ENCODE measurements around the gene CIB4.
A peak's percentile ranks its signal among the peaks of the same experiment; 100 is the strongest.

Gene CIB4

DNA sequence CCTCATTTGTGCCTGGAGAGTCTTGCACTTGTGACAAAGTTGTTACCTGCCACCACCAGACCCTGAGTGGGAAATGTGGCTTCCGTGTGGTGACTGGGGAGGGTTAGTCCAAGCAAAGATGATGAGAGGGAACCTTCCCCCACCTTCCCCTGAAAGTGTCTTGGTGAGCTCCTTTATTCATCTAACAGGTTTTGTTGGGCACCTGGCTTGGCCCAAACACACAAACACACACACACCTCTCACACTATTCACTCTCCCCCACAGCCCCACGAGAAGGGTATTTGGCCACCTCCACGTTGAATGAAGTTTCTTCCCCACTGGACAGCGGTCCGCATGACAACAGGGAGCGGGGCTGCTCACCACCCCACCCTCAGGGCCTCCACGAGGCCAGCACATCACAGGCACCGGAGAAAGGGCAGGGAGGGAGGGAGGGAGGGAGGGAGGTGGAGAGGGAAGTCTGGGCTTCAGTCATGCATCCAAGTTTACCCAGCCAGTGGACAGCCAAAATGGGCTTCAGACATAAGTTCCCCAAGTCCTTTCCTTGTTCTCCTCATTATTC lies 1.4 kb downstream of the CIB4 start:
- DNase-seq, result peak; percentile 31

DNA sequence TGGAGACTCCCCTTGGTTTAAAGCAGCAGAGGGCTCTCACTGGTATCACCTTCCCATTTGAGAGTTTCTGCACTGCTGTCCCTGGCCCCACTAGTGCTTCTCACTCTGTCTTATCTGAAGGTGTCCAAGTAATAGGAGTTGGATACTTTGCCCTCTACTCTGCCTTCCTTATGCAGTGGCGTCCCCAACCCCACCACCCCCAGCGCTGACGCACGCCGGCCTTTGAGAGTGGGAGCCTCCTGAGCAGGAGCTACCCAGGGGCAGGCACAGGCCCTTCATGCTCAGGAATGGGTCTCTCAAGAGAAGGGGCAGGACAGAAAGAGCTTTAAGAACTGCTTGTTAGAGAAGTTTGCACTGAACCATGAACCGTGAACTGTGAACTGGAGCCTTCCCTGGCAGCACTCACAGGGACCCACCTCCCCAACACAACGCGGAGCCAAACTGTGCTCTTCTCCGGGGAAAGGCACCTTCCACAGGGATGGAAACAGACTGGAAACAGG lies 3.3 kb downstream of the CIB4 start:
- peak; percentile 8 for DNase-seq

GRCh38 chr2:26636935-26637334 lies 4.2 kb downstream of the CIB4 start:
- peak; percentile 6 for DNase-seq

- DNase-seq, result peak; percentile 19
Measured at GRCh38 chr2:26635401-26635800, 5.8 kb downstream of the CIB4 start.

DNA sequence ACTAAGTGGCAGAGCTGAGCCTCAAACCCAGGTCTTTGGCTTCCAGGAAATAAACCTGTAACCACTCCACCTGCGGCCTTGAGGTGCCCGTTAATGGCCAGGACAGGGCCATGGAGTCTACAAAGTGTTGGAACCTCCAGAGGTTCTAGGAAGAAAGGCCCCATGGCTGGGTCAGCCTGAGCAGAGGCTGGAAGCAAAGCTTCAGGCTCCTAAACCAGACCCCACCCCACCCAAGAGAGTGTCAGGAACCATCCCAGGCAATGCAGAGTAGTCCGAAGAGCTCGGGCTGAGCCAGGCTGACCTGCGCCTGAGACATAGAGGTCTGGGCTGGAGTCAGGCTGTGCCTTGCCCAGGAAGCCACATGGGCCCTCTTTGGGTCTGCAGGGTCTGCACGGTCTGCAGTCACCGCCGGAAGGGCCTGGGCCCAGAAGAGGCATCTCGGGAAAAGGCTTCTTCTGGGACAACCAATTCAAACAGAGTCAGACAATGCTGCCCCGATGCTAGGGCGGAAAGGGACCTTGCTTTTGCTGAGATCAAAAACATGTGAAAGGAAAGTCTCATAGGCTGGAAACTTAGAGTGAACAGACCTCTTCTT lies 6.4 kb downstream of the CIB4 start:
- no peak for DNase-seq

DNA sequence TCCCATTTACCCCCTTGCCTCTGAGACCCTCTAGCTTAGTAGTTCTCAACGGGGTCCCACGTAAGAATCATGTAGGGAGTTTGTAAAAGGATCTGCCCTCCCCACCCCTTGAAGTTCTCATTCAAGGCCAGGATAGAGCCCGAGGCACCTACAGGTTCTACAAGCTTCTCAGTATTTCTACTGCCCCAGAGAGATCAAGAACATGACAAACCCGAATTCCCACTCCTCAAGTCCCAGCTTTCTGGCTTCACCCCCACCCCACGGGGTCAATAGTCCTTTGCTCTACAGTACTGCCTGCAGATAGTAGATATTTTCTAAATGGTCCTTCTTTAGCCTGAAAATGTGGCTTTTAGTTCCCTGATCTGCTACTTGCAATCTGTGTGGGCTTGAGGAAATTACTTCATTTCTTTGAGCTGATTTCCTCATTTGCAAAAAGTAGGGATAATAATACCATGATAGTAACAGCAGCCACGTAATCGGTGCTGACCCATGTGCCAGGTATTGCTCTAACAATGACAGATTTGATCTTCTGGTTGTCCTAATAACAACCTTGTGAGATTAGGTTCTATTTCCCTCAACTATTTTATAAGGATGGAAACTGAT lies 7.1 kb downstream of the CIB4 start:
- DNase-seq, result no peak

DNA sequence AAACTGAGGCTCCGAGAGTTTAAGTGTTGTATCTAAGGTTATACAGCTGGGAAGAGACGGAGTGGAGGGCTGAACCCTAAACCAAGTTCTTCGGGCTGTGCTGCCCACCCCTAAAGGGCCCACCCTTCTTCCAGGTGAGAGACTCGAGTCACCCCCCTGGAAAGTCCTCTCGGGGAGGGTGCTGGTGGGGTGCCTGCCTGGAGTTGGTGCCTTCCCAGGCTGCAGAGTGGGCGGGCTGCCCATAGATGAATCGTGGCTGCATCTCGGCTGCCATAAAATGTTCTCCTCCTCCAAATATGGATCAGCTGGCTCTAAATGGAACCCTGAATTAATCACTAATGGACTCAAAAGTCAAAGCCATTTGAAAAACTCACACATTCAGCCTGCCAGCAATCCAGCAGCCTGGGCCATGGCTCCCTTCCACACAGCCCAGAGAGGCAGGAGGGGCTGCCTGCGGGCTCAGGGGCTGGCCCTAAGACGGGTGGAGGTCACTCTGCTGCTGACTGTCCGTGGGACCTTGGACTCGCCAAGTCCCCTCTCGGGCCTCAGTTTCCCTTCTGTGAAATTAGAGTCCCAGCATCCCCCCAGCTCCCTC lies 7.7 kb downstream of the CIB4 start:
- no peak for DNase-seq

- no peak for DNase-seq
Measured at GRCh38 chr2:26632624-26633185, 8.5 kb downstream of the CIB4 start.

DNA sequence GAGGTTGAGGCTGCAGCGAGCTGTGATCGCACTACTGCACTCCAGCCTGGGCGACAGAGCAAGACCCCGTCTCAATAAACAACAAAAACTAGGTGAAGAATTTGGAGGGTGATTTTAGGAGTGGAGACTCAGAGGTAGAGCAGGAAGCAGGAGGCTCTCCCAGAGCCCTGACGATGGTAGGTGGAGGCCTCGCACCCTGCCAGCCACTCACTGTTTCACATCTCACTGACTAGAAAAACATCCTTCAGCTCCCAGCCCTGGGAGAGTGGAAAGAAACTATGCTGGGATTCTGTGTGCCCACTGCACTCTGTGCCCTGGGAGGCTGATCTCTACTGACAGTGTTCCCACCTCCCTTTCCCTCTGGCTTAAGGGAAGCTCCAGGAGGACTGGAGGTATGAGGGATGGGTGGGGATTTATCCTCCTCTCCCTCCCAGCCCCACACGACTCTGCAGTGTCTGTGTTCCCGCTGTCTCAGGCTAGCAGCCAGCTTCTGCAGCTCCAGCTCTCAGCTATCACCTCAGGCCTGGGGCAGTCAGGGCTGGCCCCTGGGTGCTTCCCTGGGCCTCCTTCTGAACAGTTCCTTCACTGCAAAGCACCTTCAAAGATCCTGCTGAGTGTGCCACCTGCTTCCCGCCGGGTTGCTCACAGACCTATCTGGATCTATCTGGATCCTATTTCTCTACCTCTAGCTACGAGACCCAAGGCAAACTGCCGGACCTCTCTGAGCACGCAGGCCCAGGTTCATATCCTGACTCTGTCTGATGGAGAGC lies 9.6 kb downstream of the CIB4 start:
- no peak for DNase-seq

- DNase-seq, result no peak
Measured at GRCh38 chr2:26630669-26631360, 10.4 kb downstream of the CIB4 start.

GRCh38 chr2:26630235-26630634 lies 10.9 kb downstream of the CIB4 start:
- no peak for DNase-seq

- DNase-seq, result no peak
Measured at GRCh38 chr2:26629751-26630150, 11.4 kb downstream of the CIB4 start.

DNA sequence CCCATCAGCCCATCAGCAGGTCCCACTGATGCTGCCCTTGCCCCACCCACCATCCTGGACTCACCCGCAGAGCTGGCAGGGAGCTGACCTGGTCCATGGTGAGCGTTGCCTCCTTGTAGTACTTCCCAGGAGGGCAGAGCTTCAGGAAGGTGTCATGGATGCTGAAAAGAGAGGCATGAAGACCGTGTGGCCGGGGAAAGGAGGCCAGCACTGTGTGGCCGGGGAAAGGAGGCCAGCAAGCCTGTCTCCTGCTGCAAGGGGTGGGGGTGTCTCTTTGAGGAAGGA lies 11.9 kb downstream of the CIB4 start:
- no peak for DNase-seq

- DNase-seq, result no peak
Measured at GRCh38 chr2:26628561-26629345, 12.4 kb downstream of the CIB4 start.

- no peak for DNase-seq
Measured at GRCh38 chr2:26627350-26628105, 13.6 kb downstream of the CIB4 start.

GRCh38 chr2:26626606-26627005 lies 14.6 kb downstream of the CIB4 start:
- DNase-seq, result peak; percentile 27

GRCh38 chr2:26623541-26624495 lies 17.3 kb downstream of the CIB4 start:
- peak; percentile 14 for DNase-seq

- DNase-seq, result peak; percentile 21
Measured at GRCh38 chr2:26621469-26622199, 19.5 kb downstream of the CIB4 start.

GRCh38 chr2:26620031-26620605 lies 21.0 kb downstream of the CIB4 start:
- peak; percentile 17 for DNase-seq
